Left kidney (tissue), 2 donors: ENCODE data around the gene ANO3. TPM values are rescaled to one million over a fixed set of nuclear protein-coding genes. Genes with fewer than 3 reads are reported as not detected.

ENCODE experiments used
- DNase-seq: peaks from one replicate; pipeline ENCODE4 v3.0.0-alpha.2; 2013
- polyA plus RNA-seq: library from polyadenylated mRNA; unstranded; fragments of 120-200 nt; gene quantifications from one replicate; pipeline ENCODE4 v1.2.1, GENCODE V29; 2013; ENCODE audit not compliant: insufficient read length

The ANO3 gene
- polyA plus RNA-seq, 1 donor = 3.0 TPM

GRCh38 chr11:26353010-26353409 is 21.1 kb downstream of the ANO3 start:
- no peak for DNase-seq

- DNase-seq = no peak
Measured at GRCh38 chr11:26359055-26359454, 27.1 kb downstream of the ANO3 start.

GRCh38 chr11:26365284-26365683 is 33.4 kb downstream of the ANO3 start:
- DNase-seq = no peak

- DNase-seq = no peak
Measured at GRCh38 chr11:26377619-26378018, 45.7 kb downstream of the ANO3 start.

- peak; percentile 1 for DNase-seq
Measured at GRCh38 chr11:26399336-26399735, 67.4 kb downstream of the ANO3 start.

GRCh38 chr11:26410706-26411366 is 78.9 kb downstream of the ANO3 start:
- no peak for DNase-seq

GRCh38 chr11:26412955-26413354 is 81.0 kb downstream of the ANO3 start:
- no peak for DNase-seq

GRCh38 chr11:26418386-26418912 is 86.5 kb downstream of the ANO3 start:
- no peak for DNase-seq

- DNase-seq = no peak
Measured at GRCh38 chr11:26420331-26420730, 88.4 kb downstream of the ANO3 start.

GRCh38 chr11:26424255-26424654 is 92.3 kb downstream of the ANO3 start:
- no peak for DNase-seq

- DNase-seq = no peak
Measured at GRCh38 chr11:26439854-26440253, 107.9 kb downstream of the ANO3 start.

- no peak for DNase-seq
Measured at GRCh38 chr11:26442131-26442530, 110.2 kb downstream of the ANO3 start.

GRCh38 chr11:26443617-26444016 is 111.7 kb downstream of the ANO3 start:
- no peak for DNase-seq

GRCh38 chr11:26457636-26458035 is 125.7 kb downstream of the ANO3 start:
- DNase-seq = no peak

GRCh38 chr11:26465274-26465673 is 133.3 kb downstream of the ANO3 start:
- DNase-seq = no peak

GRCh38 chr11:26467506-26467905 is 135.6 kb downstream of the ANO3 start:
- no peak for DNase-seq

GRCh38 chr11:26470992-26471391 is 139.1 kb downstream of the ANO3 start:
- DNase-seq = no peak

GRCh38 chr11:26473216-26474194 is 141.6 kb downstream of the ANO3 start:
- DNase-seq = no peak

- no peak for DNase-seq
Measured at GRCh38 chr11:26474401-26474800, 142.5 kb downstream of the ANO3 start.

- DNase-seq = no peak
Measured at GRCh38 chr11:26477396-26477795, 145.5 kb downstream of the ANO3 start.

GRCh38 chr11:26478710-26479109 is 146.8 kb downstream of the ANO3 start:
- DNase-seq = no peak

GRCh38 chr11:26480041-26480440 is 148.1 kb downstream of the ANO3 start:
- DNase-seq = no peak

GRCh38 chr11:26483108-26483507 is 151.2 kb downstream of the ANO3 start:
- no peak for DNase-seq
